ENCODE data around the gene HOXA3. TPM values are rescaled to one million over a fixed set of nuclear protein-coding genes. Genes with fewer than 3 reads are reported as not detected.

HOXA3 gene
- total RNA-seq, 1 experiment from 2014 or later: 9.2 TPM

- Histone ChIP-seq H3K36me3 (ENCODE audit: control insufficient read depth in 1 of 2, insufficient read depth in 2 of 2, low read length in 2 of 2) (no peaks in the 10 kb centered on the region), H3K4me2 (ENCODE audit: low read length) (no peak overlapping the region), H3K27ac (ENCODE audit: low read depth, low read length) (no peak overlapping the region), H4K20me1 (ENCODE audit: insufficient read depth) (no peaks in the 10 kb centered on the region), H3K4me1 (ENCODE audit: control insufficient read depth in 1 of 2, insufficient read depth in 2 of 2, low read length in 2 of 2) (no peaks in the 10 kb centered on the region), H2AFZ (ENCODE audit: low read depth, low read length, poor library complexity, severe bottlenecking) (no peak overlapping the region), H3K79me2 (ENCODE audit: insufficient read depth, low read length) (no peaks in the 10 kb centered on the region), H3K9me2 (ENCODE audit: insufficient read depth) (no peaks in the 10 kb centered on the region), H3K9me3 (ENCODE audit: control insufficient read depth in 1 of 2, insufficient read depth in 1 of 2, low read depth in 1 of 2, low read length in 2 of 2) (no peaks in the 10 kb centered on the region), H3K27me3 (ENCODE audit: insufficient read depth, low read length) (no peaks in the 10 kb centered on the region), H3K4me3 (replicated peaks in 1 of 2; ENCODE audit: low read depth in 1 of 2, low read length in 2 of 2) (no peak overlapping the region), H3K9ac (ENCODE audit: low read length) (no peak overlapping the region)
- intact Hi-C loops (cut with micrococcal nuclease): loop anchor here (10.0 kb wide), 2 partner anchors 552 to 1432 kb away; partner anchors contain the start of gene TAX1BP1
- ATAC-seq (no peak), DNase-seq (ENCODE audit: low read depth, low spot score) (no peak)
- ChIA-PET RAD21 (ENCODE audit: low non-redundant PET in 1 of 2, low total read pairs in 2 of 2, uncharacterized antibody in 2 of 2, unreplicated experiment in 2 of 2) (no interaction called here), CTCF (interaction anchor here (0.9 kb wide), 1 partner anchor 13 kb away, joined by 3 read pairs; no protein-coding TSS in a partner anchor), POLR2A (no interaction called here)
- TF ChIP-seq ATF3 (IDR thresholded peaks at IDR 0.05): no peak
- TF ChIP-seq ZNF274 (IDR thresholded peaks at IDR 0.05; ENCODE audit: low read depth, low read length): no peak
- no peak for TF ChIP-seq POLR2A (IDR thresholded peaks at IDR 0.05; ENCODE audit: borderline replicate concordance, extremely low read depth, insufficient read depth, insufficient read length)
- TF ChIP-seq CTCF (IDR thresholded peaks at IDR 0.05 in 2 of 3, conservative IDR thresholded peaks at IDR 0.05 in 1 of 3; ENCODE audit: borderline replicate concordance in 1 of 3, insufficient read depth in 1 of 3, low read depth in 2 of 3, low read length in 2 of 3): no peak
- no peak for TF ChIP-seq SIN3A (IDR thresholded peaks at IDR 0.05; ENCODE audit: low read depth)
- TF ChIP-seq EZH2 (IDR thresholded peaks at IDR 0.05): no peak
- TF ChIP-seq RAD21 (IDR thresholded peaks at IDR 0.05; ENCODE audit: low read depth): no peak
- TF ChIP-seq CBX3 (IDR thresholded peaks at IDR 0.05; ENCODE audit: low read depth): no peak
- no peak for TF ChIP-seq REST (IDR thresholded peaks at IDR 0.05; ENCODE audit: low read depth)
- TF ChIP-seq JUND (IDR thresholded peaks at IDR 0.05): no peak
- no peak for TF ChIP-seq CEBPB (IDR thresholded peaks at IDR 0.05; ENCODE audit: low read depth)
- TF ChIP-seq ZBTB33 (IDR thresholded peaks at IDR 0.05; ENCODE audit: extremely low read depth, insufficient replicate concordance, low read length): no peak
- no TSS peak for BruUV-seq (replicated peaks)
These were observed 40.4 kb upstream of the HOXA3 start for GRCh38 chr7:27192546-27193334.

Measured in HCT116 (cell line).